ENCODE measurements around the gene COL23A1.

- TF ChIP-seq POLR2A (IDR thresholded peaks at IDR 0.05) (no peak), EP300 (IDR thresholded peaks at IDR 0.05) (no peak)
- TF ChIP-seq, protein P1, sequence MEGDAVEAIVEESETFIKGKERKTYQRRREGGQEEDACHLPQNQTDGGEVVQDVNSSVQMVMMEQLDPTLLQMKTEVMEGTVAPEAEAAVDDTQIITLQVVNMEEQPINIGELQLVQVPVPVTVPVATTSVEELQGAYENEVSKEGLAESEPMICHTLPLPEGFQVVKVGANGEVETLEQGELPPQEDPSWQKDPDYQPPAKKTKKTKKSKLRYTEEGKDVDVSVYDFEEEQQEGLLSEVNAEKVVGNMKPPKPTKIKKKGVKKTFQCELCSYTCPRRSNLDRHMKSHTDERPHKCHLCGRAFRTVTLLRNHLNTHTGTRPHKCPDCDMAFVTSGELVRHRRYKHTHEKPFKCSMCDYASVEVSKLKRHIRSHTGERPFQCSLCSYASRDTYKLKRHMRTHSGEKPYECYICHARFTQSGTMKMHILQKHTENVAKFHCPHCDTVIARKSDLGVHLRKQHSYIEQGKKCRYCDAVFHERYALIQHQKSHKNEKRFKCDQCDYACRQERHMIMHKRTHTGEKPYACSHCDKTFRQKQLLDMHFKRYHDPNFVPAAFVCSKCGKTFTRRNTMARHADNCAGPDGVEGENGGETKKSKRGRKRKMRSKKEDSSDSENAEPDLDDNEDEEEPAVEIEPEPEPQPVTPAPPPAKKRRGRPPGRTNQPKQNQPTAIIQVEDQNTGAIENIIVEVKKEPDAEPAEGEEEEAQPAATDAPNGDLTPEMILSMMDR (IDR thresholded peaks at IDR 0.05) = no peak
Observed at GRCh38 chr5:178192244-178192643, 397.9 kb downstream of the COL23A1 start.

All from gastroesophageal sphincter (tissue), 3 donors.